ENCODE measurements around the gene NRG3. TPM values are rescaled to one million over a fixed set of nuclear protein-coding genes. Genes with fewer than 3 reads are reported as not detected.

The NRG3 gene
- 0.62 and 0.78 TPM in 2 replicates for total RNA-seq (2014; rRNA removed; shearing (Covaris generic))

GRCh38 chr10:81874875-81875466, at the start of gene NRG3:
Gene NRG3 (plus strand): TSS chr10:81875194.
- peak; percentile 90 for DNase-seq
- Histone ChIP-seq H3K4me3 (ENCODE audit: insufficient read depth, low read depth, low read length) (peak within 1 kb of the TSS; percentile 61), H3K27me3 (ENCODE audit: control insufficient read depth, insufficient read depth, low read length) (peaks cover 41% of the 10 kb centered on the region), H3K36me3 (replicated peaks; ENCODE audit: control insufficient read depth, insufficient read depth, low read length) (no peaks in the 10 kb centered on the region)

- DNase-seq: no peak
- H3K27me3 ChIP-seq (ENCODE audit: control insufficient read depth, insufficient read depth, low read length): no peaks in the 10 kb centered on the region
- H3K4me3 ChIP-seq (ENCODE audit: insufficient read depth, low read depth, low read length): no peak overlapping the region
- H3K36me3 ChIP-seq (replicated peaks; ENCODE audit: control insufficient read depth, insufficient read depth, low read length): no peaks in the 10 kb centered on the region
Observed at GRCh38 chr10:81828251-81828650, 46.7 kb upstream of the NRG3 start.

DNA sequence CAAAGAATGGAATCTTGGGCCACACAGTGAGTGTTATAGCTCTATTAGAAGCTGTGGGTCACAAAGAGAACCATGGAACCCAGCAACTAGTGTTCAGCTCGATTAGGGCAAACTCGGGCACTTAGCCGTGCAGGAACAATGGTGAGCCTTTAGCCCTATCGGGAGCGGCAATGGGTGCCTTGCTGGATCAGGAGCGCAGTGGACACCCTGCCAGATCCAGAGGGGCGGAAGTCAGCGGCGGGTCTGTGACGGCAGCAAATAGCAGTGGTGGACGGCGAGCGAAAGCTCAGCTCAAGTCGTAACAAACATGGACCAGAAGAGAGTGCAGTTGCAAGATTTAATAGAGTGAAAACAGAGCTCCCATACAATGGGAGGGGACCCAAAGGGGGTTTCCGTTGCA, 43.9 kb upstream of the NRG3 start:
- H3K27me3 ChIP-seq (ENCODE audit: control insufficient read depth, insufficient read depth, low read length): no peaks in the 10 kb centered on the region
- DNase-seq: no peak
- no peaks in the 10 kb centered on the region for H3K36me3 ChIP-seq (replicated peaks; ENCODE audit: control insufficient read depth, insufficient read depth, low read length)
- H3K4me3 ChIP-seq (ENCODE audit: insufficient read depth, low read depth, low read length): no peak overlapping the region

GRCh38 chr10:81838950-81839349, 36.0 kb upstream of the NRG3 start:
- H3K4me3 ChIP-seq (ENCODE audit: insufficient read depth, low read depth, low read length): no peak overlapping the region
- DNase-seq: peak; percentile 44
- H3K27me3 ChIP-seq (ENCODE audit: control insufficient read depth, insufficient read depth, low read length): peaks cover 6% of the 10 kb centered on the region
- no peaks in the 10 kb centered on the region for H3K36me3 ChIP-seq (replicated peaks; ENCODE audit: control insufficient read depth, insufficient read depth, low read length)

- Histone ChIP-seq H3K4me3 (ENCODE audit: insufficient read depth, low read depth, low read length) (no peak overlapping the region), H3K36me3 (replicated peaks; ENCODE audit: control insufficient read depth, insufficient read depth, low read length) (no peaks in the 10 kb centered on the region), H3K27me3 (ENCODE audit: control insufficient read depth, insufficient read depth, low read length) (peaks cover 6% of the 10 kb centered on the region)
- DNase-seq: no peak
Observed at GRCh38 chr10:81843042-81843441, 32.0 kb upstream of the NRG3 start.

DNA sequence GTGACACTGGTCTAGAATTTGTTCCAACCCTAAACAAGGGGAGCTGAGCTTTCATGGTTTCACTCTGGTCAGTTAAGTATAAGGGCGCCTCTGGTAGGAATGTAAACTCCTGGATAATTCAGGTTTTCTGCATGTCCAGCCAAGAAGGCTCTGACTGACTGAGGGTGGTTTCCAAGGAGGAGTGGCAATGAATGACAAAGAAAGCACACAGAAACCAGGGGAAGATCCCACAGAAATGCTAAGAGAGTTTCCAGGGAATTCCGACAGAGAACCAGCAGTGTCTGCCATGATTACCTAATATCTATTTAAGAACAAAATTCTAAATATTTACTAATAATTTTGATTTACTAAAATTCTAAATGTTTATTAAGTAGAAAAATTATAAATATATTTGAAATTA, 27.3 kb upstream of the NRG3 start:
- DNase-seq: peak; percentile 48
- no peak overlapping the region for H3K4me3 ChIP-seq (ENCODE audit: insufficient read depth, low read depth, low read length)
- no peaks in the 10 kb centered on the region for H3K36me3 ChIP-seq (replicated peaks; ENCODE audit: control insufficient read depth, insufficient read depth, low read length)

GRCh38 chr10:81848514-81848913, 26.5 kb upstream of the NRG3 start:
- Histone ChIP-seq H3K27me3 (ENCODE audit: control insufficient read depth, insufficient read depth, low read length) (no peaks in the 10 kb centered on the region), H3K36me3 (replicated peaks; ENCODE audit: control insufficient read depth, insufficient read depth, low read length) (no peaks in the 10 kb centered on the region), H3K4me3 (ENCODE audit: insufficient read depth, low read depth, low read length) (no peak overlapping the region)
- no peak for DNase-seq

More for the DNA sequence above, 27.3 kb upstream of the NRG3 start:
- no peaks in the 10 kb centered on the region for H3K27me3 ChIP-seq (ENCODE audit: control insufficient read depth, insufficient read depth, low read length)

DNA sequence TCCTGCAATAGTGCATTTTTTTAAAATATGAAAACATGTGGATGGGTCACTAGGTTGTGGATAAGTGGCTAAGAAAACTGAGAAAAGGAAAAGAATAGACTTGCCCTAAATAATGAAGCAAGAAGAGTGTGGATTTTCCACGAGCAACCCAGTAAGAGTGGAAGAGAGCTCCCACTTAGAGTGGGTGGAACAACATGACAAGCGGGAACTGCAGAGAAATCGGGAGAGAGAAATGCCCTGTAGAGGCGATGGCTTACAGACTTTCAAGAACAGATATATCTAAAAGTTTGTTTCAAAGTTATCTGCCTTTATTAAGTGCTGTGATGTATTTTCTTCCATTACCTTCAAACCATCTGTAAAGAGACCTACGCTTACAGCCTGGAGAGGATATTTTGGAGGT, 26.1 kb upstream of the NRG3 start:
- Histone ChIP-seq H3K36me3 (replicated peaks; ENCODE audit: control insufficient read depth, insufficient read depth, low read length) (no peaks in the 10 kb centered on the region), H3K27me3 (ENCODE audit: control insufficient read depth, insufficient read depth, low read length) (no peaks in the 10 kb centered on the region), H3K4me3 (ENCODE audit: insufficient read depth, low read depth, low read length) (no peak overlapping the region)
- DNase-seq: no peak

- Histone ChIP-seq H3K27me3 (ENCODE audit: control insufficient read depth, insufficient read depth, low read length) (no peaks in the 10 kb centered on the region), H3K4me3 (ENCODE audit: insufficient read depth, low read depth, low read length) (no peak overlapping the region), H3K36me3 (replicated peaks; ENCODE audit: control insufficient read depth, insufficient read depth, low read length) (no peaks in the 10 kb centered on the region)
- DNase-seq: no peak
Observed at GRCh38 chr10:81862596-81862995, 12.4 kb upstream of the NRG3 start.

GRCh38 chr10:81863771-81864170, 11.2 kb upstream of the NRG3 start:
- H3K4me3 ChIP-seq (ENCODE audit: insufficient read depth, low read depth, low read length): no peak overlapping the region
- no peaks in the 10 kb centered on the region for H3K27me3 ChIP-seq (ENCODE audit: control insufficient read depth, insufficient read depth, low read length)
- H3K36me3 ChIP-seq (replicated peaks; ENCODE audit: control insufficient read depth, insufficient read depth, low read length): no peaks in the 10 kb centered on the region
- no peak for DNase-seq

DNA sequence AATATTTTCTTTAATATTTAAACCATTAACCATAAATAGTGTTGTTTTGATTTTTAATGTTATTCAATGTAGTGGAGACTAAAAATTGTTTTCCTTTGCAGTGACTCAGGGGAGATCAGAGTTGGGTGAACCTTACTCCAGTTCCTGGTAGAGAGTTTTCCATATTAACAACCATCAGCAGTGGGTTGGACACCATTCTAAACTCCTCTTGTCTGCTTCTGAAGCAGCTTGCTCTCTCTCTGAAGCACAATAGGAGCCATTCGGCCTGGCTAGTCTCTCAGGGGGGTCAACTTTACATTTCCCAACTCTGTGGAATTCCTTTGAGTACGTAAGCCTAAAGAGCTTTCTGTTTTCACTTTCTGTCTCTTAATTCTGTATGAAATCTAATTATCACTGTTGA, 9.4 kb upstream of the NRG3 start:
- H3K27me3 ChIP-seq (ENCODE audit: control insufficient read depth, insufficient read depth, low read length): no peaks in the 10 kb centered on the region

GRCh38 chr10:81866753-81867152, 8.2 kb upstream of the NRG3 start:
- no peak for DNase-seq
- Histone ChIP-seq H3K36me3 (replicated peaks; ENCODE audit: control insufficient read depth, insufficient read depth, low read length) (no peaks in the 10 kb centered on the region), H3K27me3 (ENCODE audit: control insufficient read depth, insufficient read depth, low read length) (no peaks in the 10 kb centered on the region; the same call in 1 of the 2 replicates), H3K4me3 (ENCODE audit: insufficient read depth, low read depth, low read length) (no peak overlapping the region)

More for the DNA sequence above, 9.4 kb upstream of the NRG3 start:
- Histone ChIP-seq H3K36me3 (replicated peaks; ENCODE audit: control insufficient read depth, insufficient read depth, low read length) (no peaks in the 10 kb centered on the region), H3K4me3 (ENCODE audit: insufficient read depth, low read depth, low read length) (no peak overlapping the region)
- DNase-seq: peak; percentile 53

DNA sequence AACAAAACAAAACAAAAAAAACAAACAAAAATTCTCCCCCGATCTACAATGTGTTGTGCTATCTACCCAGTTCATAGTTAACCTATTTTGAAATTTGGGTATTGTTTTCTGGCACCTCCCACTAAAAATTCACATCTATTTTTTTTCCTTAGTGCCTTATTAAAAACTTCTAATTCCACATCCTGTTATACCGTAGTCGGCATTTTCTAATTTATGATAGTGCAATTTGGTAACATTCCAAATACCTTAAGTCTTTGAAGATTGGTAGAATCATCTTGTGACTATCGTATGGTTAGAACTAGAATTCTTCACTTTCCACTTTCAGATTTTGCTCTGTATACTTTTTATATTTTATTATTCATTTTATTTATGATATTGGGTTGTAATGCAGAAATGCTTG, 4.5 kb upstream of the NRG3 start:
- Histone ChIP-seq H3K36me3 (replicated peaks; ENCODE audit: control insufficient read depth, insufficient read depth, low read length) (no peaks in the 10 kb centered on the region), H3K27me3 (ENCODE audit: control insufficient read depth, insufficient read depth, low read length) (peaks cover 26% of the 10 kb centered on the region), H3K4me3 (ENCODE audit: insufficient read depth, low read depth, low read length) (no peak overlapping the region)
- DNase-seq: no peak

DNA sequence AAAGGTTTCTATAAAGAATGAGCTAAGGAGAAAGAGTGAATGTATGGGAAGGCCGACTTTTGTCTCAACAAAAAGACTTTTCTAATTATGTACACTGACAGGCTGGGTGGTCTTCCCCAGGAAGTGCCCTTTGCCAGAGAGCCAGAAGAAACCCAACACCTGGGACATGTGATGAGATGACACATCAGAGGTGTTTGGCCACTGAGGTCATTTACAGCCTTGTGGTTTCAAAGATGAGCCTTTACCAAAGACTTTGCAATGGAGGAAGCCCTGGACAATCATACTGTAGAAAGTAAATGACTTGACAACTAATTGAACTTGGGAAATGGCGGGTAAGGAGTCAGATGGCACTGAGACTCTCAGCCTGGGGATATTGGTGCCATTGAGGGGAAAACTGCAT, 3.4 kb upstream of the NRG3 start:
- H3K36me3 ChIP-seq (replicated peaks; ENCODE audit: control insufficient read depth, insufficient read depth, low read length): no peaks in the 10 kb centered on the region
- no peak for DNase-seq
- peaks cover 37% of the 10 kb centered on the region for H3K27me3 ChIP-seq (ENCODE audit: control insufficient read depth, insufficient read depth, low read length)
- H3K4me3 ChIP-seq (ENCODE audit: insufficient read depth, low read depth, low read length): no peak overlapping the region

DNA sequence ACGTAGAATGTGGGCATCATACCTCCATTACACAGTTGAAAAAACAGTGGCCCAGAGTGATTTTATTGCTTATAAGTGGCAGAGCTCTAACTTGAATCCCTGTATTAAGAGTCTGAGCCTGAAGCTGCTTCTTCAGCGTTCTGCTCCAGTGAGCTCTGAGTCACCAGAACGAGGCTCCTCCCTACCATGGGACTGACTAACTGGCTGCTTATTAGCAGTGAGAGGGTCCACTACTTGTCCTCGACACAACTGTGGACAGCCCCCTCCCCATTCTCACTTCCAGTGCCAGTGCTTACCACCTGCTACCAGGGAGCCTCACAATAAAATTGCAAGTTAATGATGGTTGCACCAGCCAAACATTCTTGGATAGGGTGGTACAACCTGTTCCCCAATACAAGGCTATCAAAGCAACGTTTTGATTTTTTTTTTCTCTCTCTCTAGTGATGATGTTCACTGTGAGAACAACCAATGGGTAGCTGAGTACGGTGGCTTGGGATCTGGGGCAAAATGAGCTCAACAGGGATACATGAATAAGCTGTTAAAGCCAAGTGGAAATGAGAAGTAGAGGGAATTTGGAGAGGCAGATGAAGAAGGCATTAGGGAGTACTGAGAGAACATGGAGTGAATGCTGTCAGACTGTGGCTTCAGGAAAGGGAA, 2.7 kb upstream of the NRG3 start:
- Histone ChIP-seq H3K36me3 (replicated peaks; ENCODE audit: control insufficient read depth, insufficient read depth, low read length) (no peaks in the 10 kb centered on the region), H3K4me3 (ENCODE audit: insufficient read depth, low read depth, low read length) (no peak overlapping the region), H3K27me3 (ENCODE audit: control insufficient read depth, insufficient read depth, low read length) (peaks cover 41% of the 10 kb centered on the region)
- no peak for DNase-seq

Data from H7 (cell line).